ENCODE data around the gene PDLIM4. TPM values are rescaled to one million over a fixed set of nuclear protein-coding genes. Genes with fewer than 3 reads are reported as not detected.

Gene PDLIM4
- total RNA-seq, 1 donor from 2014 or later, result 47.8 TPM

DNA sequence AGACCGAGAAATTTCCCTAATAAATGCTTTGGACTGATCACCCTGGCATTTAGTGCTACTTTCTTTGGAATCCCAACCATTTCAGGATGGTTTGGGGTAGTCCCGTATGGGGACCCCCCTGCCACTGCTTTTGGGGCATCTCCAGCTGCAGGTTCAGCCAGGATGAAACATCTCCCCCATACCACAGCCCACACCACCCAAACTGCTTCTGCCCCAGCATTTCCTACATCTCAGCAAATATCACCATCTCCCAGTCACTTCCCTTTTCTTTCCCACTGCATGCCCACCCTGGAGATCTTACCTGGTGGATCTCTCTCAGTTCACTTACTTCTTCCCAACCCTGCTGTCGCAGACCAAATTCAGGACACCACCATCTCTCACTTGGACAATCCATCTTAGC is 25.0 kb upstream of the PDLIM4 start:
- Mint-ChIP-seq H3K27ac (ENCODE audit: unreplicated experiment) (no peak overlapping the region), H3K4me3 (ENCODE audit: unreplicated experiment) (no peak overlapping the region), H3K27me3 (ENCODE audit: unreplicated experiment) (peaks cover 3% of the 10 kb centered on the region), H3K4me1 (ENCODE audit: unreplicated experiment) (peaks cover 3% of the 10 kb centered on the region), H3K9me3 (ENCODE audit: unreplicated experiment) (no peaks in the 10 kb centered on the region), H3K36me3 (ENCODE audit: unreplicated experiment) (no peaks in the 10 kb centered on the region)
- no peak for DNase-seq (ENCODE audit: extremely low spot score, unreplicated experiment)
- TF ChIP-seq, protein P1, sequence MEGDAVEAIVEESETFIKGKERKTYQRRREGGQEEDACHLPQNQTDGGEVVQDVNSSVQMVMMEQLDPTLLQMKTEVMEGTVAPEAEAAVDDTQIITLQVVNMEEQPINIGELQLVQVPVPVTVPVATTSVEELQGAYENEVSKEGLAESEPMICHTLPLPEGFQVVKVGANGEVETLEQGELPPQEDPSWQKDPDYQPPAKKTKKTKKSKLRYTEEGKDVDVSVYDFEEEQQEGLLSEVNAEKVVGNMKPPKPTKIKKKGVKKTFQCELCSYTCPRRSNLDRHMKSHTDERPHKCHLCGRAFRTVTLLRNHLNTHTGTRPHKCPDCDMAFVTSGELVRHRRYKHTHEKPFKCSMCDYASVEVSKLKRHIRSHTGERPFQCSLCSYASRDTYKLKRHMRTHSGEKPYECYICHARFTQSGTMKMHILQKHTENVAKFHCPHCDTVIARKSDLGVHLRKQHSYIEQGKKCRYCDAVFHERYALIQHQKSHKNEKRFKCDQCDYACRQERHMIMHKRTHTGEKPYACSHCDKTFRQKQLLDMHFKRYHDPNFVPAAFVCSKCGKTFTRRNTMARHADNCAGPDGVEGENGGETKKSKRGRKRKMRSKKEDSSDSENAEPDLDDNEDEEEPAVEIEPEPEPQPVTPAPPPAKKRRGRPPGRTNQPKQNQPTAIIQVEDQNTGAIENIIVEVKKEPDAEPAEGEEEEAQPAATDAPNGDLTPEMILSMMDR (IDR thresholded peaks at IDR 0.05), result no peak

DNA sequence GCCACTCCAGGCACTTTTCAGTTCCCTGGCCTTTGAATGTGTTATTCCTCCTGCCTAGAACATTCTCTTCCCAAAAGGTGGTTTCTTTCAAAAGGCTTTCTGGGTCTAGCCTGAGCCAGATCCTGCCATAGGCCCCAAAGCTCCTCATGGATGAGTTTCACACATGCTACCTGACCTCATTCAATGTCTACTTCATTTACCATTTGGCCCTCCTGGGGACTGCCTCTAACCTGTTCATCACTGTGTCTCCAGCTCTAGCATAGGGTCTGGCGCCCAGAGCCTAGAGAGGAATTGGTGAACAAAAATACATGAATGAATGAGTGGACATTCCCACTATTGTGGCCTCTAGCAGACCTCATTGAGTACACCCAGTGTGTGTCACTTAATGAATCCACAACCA is 24.4 kb upstream of the PDLIM4 start:
- Mint-ChIP-seq H3K27me3 (ENCODE audit: unreplicated experiment) (peaks cover 3% of the 10 kb centered on the region), H3K9me3 (ENCODE audit: unreplicated experiment) (no peaks in the 10 kb centered on the region), H3K4me3 (ENCODE audit: unreplicated experiment) (no peak overlapping the region), H3K27ac (ENCODE audit: unreplicated experiment) (no peak overlapping the region), H3K4me1 (ENCODE audit: unreplicated experiment) (peaks cover 3% of the 10 kb centered on the region), H3K36me3 (ENCODE audit: unreplicated experiment) (no peaks in the 10 kb centered on the region)
- TF ChIP-seq, protein P1 (IDR thresholded peaks at IDR 0.05), result no peak
- no peak for DNase-seq (ENCODE audit: extremely low spot score, unreplicated experiment)

DNA sequence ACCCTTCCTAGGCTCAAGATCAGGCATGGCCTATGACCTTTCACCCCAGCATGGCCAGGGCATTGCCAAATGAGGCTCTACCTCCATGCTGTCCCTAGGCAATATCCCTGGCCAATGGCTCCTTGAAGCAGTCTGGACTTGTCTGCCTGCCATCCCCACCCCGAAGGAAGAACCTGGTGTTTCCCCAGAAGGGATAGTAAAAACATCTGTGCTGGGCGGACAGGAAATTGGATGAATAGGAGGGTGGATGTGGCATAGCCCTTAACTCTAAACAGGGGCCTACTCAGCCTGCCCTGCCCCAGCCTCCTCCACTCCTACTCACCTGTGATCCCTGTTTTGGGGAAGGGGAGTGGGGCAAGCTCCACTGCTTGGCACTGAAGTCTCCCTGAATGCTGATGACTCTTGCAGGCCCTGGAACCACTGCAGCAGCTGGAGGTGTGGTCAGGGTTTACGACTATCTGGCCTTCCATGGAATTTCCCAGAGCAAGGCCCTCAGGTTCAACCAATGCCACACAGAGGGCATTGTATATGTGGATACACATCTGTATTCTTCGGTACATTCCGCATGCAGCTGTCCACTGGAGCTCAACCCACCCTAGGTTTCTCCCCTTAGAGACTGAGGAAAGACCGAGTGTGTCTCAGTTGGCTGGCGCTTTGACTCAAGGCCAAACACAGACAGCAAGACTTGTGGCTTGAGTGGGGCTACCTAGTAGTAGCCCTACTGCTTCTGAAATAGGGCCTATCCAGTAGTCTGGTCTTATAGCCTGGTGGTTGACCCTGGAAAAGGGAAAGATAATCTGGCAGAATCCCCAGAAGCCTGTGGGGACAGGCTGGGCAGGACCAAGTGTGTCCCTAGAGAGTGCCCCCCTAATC is 23.4 kb upstream of the PDLIM4 start:
- Mint-ChIP-seq H3K27ac (ENCODE audit: unreplicated experiment) (no peak overlapping the region), H3K36me3 (ENCODE audit: unreplicated experiment) (no peaks in the 10 kb centered on the region), H3K4me1 (ENCODE audit: unreplicated experiment) (no peaks in the 10 kb centered on the region), H3K9me3 (ENCODE audit: unreplicated experiment) (no peaks in the 10 kb centered on the region), H3K27me3 (ENCODE audit: unreplicated experiment) (peaks cover 3% of the 10 kb centered on the region), H3K4me3 (ENCODE audit: unreplicated experiment) (no peak overlapping the region)
- no peak for DNase-seq (ENCODE audit: extremely low spot score, unreplicated experiment)
- TF ChIP-seq, protein P1 (IDR thresholded peaks at IDR 0.05), result no peak

DNA sequence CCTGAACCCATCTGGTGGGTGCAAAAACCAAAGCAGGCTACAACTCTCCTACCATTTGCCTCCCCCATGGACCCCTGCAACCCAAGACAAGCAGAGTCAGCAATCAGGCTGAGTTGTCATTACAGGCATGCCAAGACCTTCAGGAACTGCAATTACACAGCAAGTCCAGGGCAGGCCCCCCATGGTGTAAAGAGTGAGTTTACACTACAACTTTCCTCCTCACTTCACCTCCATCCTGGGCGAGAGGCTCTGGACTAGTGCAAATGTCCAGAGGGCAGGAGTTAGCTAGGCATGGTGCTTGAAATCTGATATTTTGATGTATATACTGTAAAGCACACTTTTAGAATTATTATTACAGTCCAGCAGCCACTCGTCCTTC is 22.8 kb upstream of the PDLIM4 start:
- no peak overlapping the region for H3K4me3 Mint-ChIP-seq (ENCODE audit: unreplicated experiment)
- H3K27ac Mint-ChIP-seq (ENCODE audit: unreplicated experiment), result no peak overlapping the region
- no peaks in the 10 kb centered on the region for H3K36me3 Mint-ChIP-seq (ENCODE audit: unreplicated experiment)
- DNase-seq (ENCODE audit: extremely low spot score, unreplicated experiment), result no peak
- no peaks in the 10 kb centered on the region for H3K9me3 Mint-ChIP-seq (ENCODE audit: unreplicated experiment)
- peaks cover 3% of the 10 kb centered on the region for H3K27me3 Mint-ChIP-seq (ENCODE audit: unreplicated experiment)
- H3K4me1 Mint-ChIP-seq (ENCODE audit: unreplicated experiment), result no peaks in the 10 kb centered on the region
- TF ChIP-seq, protein P1 (IDR thresholded peaks at IDR 0.05), result no peak

DNA sequence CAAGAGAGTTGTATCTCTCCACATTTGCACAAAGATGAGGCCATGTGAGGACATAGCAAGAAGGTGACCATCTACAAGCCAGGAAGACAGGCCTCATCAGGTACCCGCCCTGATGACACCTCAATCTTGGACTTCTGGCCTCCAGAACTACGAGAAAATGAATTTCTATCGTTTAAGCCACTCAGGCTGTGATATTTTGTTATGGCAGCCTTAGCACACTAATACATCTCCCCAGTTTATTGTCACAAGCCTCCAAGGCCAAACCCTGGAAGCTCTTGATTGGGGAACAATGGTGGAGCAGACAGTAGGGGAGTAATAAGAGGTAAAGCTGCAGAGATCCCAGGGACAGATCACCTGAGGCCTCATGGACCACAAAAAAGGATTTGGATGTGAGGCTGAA is 22.2 kb upstream of the PDLIM4 start:
- H3K36me3 Mint-ChIP-seq (ENCODE audit: unreplicated experiment), result no peaks in the 10 kb centered on the region
- H3K4me3 Mint-ChIP-seq (ENCODE audit: unreplicated experiment), result no peak overlapping the region
- peaks cover 3% of the 10 kb centered on the region for H3K27me3 Mint-ChIP-seq (ENCODE audit: unreplicated experiment)
- no peaks in the 10 kb centered on the region for H3K9me3 Mint-ChIP-seq (ENCODE audit: unreplicated experiment)
- no peak for DNase-seq (ENCODE audit: extremely low spot score, unreplicated experiment)
- TF ChIP-seq, protein P1 (IDR thresholded peaks at IDR 0.05), result no peak
- H3K27ac Mint-ChIP-seq (ENCODE audit: unreplicated experiment), result no peak overlapping the region
- H3K4me1 Mint-ChIP-seq (ENCODE audit: unreplicated experiment), result no peaks in the 10 kb centered on the region

Measured in osteocyte (in vitro differentiated cells).